SK-N-SH treated with all-trans-retinoic acid at 6 μM for 48 hours (cell line): ENCODE results near the gene TMEM18.

Experiments
- ATAC-seq: fragments of 200-7000 bp; cut with Tn5 transposase; 3 replicates; pipeline ENCODE4 v1.9.1; 2020; ENCODE audit warnings: mild to moderate bottlenecking, moderate library complexity
- ARNTL ChIP-seq: fragments of 450-650 bp; formaldehyde crosslinking; IDR thresholded peaks from 2 replicates; pipeline ENCODE4 v1.5.0; 2020; ENCODE audit warnings: low read depth, mild to moderate bottlenecking, moderate library complexity, borderline replicate concordance
- CREB5 ChIP-seq: fragments of 250-450 bp; sonication (Bioruptor Pico); IDR thresholded peaks from 2 replicates; pipeline ENCODE4 v1.5.1; 2020; ENCODE audit warnings: low read depth, mild to moderate bottlenecking, moderate library complexity
- CSDC2 ChIP-seq: fragments of 250-450 bp; sonication (Bioruptor Pico); IDR thresholded peaks from 2 replicates; pipeline ENCODE4 v1.5.0; 2020; ENCODE audit warnings: mild to moderate bottlenecking, moderate library complexity
- CSRNP3 ChIP-seq: fragments of 250-450 bp; sonication (Bioruptor Pico); IDR thresholded peaks from 2 replicates; pipeline ENCODE4 v1.5.1; 2021; ENCODE audit warnings: mild to moderate bottlenecking, moderate library complexity
- ESRRG ChIP-seq: fragments of 250-450 bp; sonication (Bioruptor Pico); IDR thresholded peaks from 2 replicates; pipeline ENCODE4 v1.6.1; 2021; ENCODE audit warnings: mild to moderate bottlenecking
- GLIS3 ChIP-seq: fragments of 250-450 bp; sonication (Bioruptor Pico); IDR thresholded peaks from 2 replicates; pipeline ENCODE4 v1.5.0; 2020; ENCODE audit warnings: mild to moderate bottlenecking, moderate library complexity
- ISL1 ChIP-seq: fragments of 250-450 bp; sonication (Bioruptor Pico); IDR thresholded peaks from 2 replicates; pipeline ENCODE4 v2.1.2; 2022; ENCODE audit warnings: mild to moderate bottlenecking, moderate library complexity
- POU6F1 ChIP-seq: fragments of 250-450 bp; sonication (Bioruptor Pico); IDR thresholded peaks from 2 replicates; pipeline ENCODE4 v1.8.0; 2021; ENCODE audit warnings: low read depth, mild to moderate bottlenecking, moderate library complexity, borderline replicate concordance
- PPARA ChIP-seq: fragments of 250-450 bp; sonication (Bioruptor Pico); IDR thresholded peaks from 2 replicates; pipeline ENCODE4 v1.5.0; 2020; ENCODE audit warnings: mild to moderate bottlenecking, borderline replicate concordance
- TCF4 ChIP-seq: fragments of 250-450 bp; sonication (Bioruptor Pico); IDR thresholded peaks from 2 replicates; pipeline ENCODE4 v1.8.0; 2021; ENCODE audit warnings: mild to moderate bottlenecking, moderate library complexity, borderline replicate concordance
- TOX ChIP-seq: fragments of 250-450 bp; sonication (Bioruptor Pico); IDR thresholded peaks from 2 replicates; pipeline ENCODE4 v1.8.0; 2021; ENCODE audit warnings: mild to moderate bottlenecking, moderate library complexity, borderline replicate concordance
- TSHZ2 ChIP-seq: fragments of 250-450 bp; sonication (Bioruptor Pico); IDR thresholded peaks from 2 replicates; pipeline ENCODE4 v1.5.0; 2020; ENCODE audit warnings: mild to moderate bottlenecking, moderate library complexity
- ZC3H10 ChIP-seq: fragments of 250-450 bp; sonication (Bioruptor Pico); IDR thresholded peaks from 2 replicates; pipeline ENCODE4 v1.5.1; 2021; ENCODE audit warnings: mild to moderate bottlenecking, moderate library complexity
- ZFP3 ChIP-seq: fragments of 250-450 bp; sonication (Bioruptor Pico); IDR thresholded peaks from 2 replicates; pipeline ENCODE4 v1.5.0; 2020; ENCODE audit warnings: mild to moderate bottlenecking, moderate library complexity
- ZFP30 ChIP-seq: fragments of 450-650 bp; formaldehyde crosslinking; IDR thresholded peaks from 2 replicates; pipeline ENCODE4 v1.5.0; 2022; ENCODE audit warnings: mild to moderate bottlenecking, moderate library complexity
- ZNF565 ChIP-seq: fragments of 450-650 bp; formaldehyde crosslinking; conservative IDR thresholded peaks from 2 replicates; pipeline ENCODE4 v1.5.0; 2020; ENCODE audit warnings: low read depth, mild to moderate bottlenecking, moderate library complexity
- ZNF70 ChIP-seq: fragments of 450-650 bp; formaldehyde crosslinking; IDR thresholded peaks from 2 replicates; pipeline ENCODE4 v1.5.0; 2020; ENCODE audit warnings: mild to moderate bottlenecking, moderate library complexity
- ZNF8 ChIP-seq: fragments of 450-650 bp; formaldehyde crosslinking; IDR thresholded peaks from 2 replicates; pipeline ENCODE4 v1.5.0; 2020; ENCODE audit warnings: mild to moderate bottlenecking, moderate library complexity

The TMEM18 gene

GRCh38 chr2:667332-667999, 9.7 kb downstream of the TMEM18 start:
- ATAC-seq, result peak; percentile 85

GRCh38 chr2:666441-666840, 10.8 kb downstream of the TMEM18 start:
- no peak for ATAC-seq
- TF ChIP-seq ISL1 (CRISPR knock-in tag) (no peak), CSDC2 (CRISPR knock-in tag) (no peak), ZFP30 (CRISPR knock-in tag) (no peak), GLIS3 (CRISPR knock-in tag) (no peak), ZC3H10 (CRISPR knock-in tag) (no peak), ZNF8 (CRISPR knock-in tag) (no peak), POU6F1 (CRISPR knock-in tag) (no peak), ARNTL (CRISPR knock-in tag) (no peak)

More at GRCh38 chr2:667332-667999, 9.7 kb downstream of the TMEM18 start:
- TF ChIP-seq TOX (no peak), ZNF565 (CRISPR knock-in tag) (no peak), CREB5 (CRISPR knock-in tag) (no peak), ZFP30 (CRISPR knock-in tag) (no peak), CSRNP3 (CRISPR knock-in tag) (no peak)
- TF ChIP-seq, all 23 proteins: peak for 0

GRCh38 chr2:665340-666073, 11.7 kb downstream of the TMEM18 start:
- no peak for ATAC-seq
- TF ChIP-seq ZNF8 (CRISPR knock-in tag) (no peak), GLIS3 (CRISPR knock-in tag) (no peak), TSHZ2 (CRISPR knock-in tag) (no peak), TCF4 (CRISPR knock-in tag) (no peak)

GRCh38 chr2:664063-664462, 13.1 kb downstream of the TMEM18 start:
- TF ChIP-seq ZNF565 (CRISPR knock-in tag) (no peak), TOX (no peak), ZFP3 (CRISPR knock-in tag) (no peak), ZNF70 (CRISPR knock-in tag) (no peak)
- ATAC-seq, result no peak

GRCh38 chr2:663221-663620, 14.0 kb downstream of the TMEM18 start:
- TF ChIP-seq ESRRG (CRISPR knock-in tag) (no peak), PPARA (CRISPR knock-in tag) (no peak), ZNF8 (CRISPR knock-in tag) (no peak), ARNTL (CRISPR knock-in tag) (no peak)
- TF ChIP-seq, all 23 proteins: peak for 0
- no peak for ATAC-seq
